ENCODE measurements around the gene TAS2R16. TPM values are rescaled to one million over a fixed set of nuclear protein-coding genes. Genes with fewer than 3 reads are reported as not detected.

Gene TAS2R16
- total RNA-seq, 2 donors from 2014 or later = not detected

GRCh38 chr7:123030631-123031030, 35.1 kb upstream of the TAS2R16 start:
- H3K9me3 ChIP-seq = no peaks in the 10 kb centered on the region
- ATAC-seq (ENCODE audit: insufficient number of reproducible peaks, low FRiP score, low read depth) (no peak), DNase-seq (ENCODE audit: low spot score) (no peak)
- no peaks in the 10 kb centered on the region for H3K36me3 ChIP-seq
- no peak overlapping the region for H3K27ac ChIP-seq
- H3K4me3 ChIP-seq = no peak overlapping the region
- H3K4me1 ChIP-seq (ENCODE audit: control insufficient read depth in 1 of 2, low read depth in 2 of 2) = no peaks in the 10 kb centered on the region
- TF ChIP-seq, protein P1, sequence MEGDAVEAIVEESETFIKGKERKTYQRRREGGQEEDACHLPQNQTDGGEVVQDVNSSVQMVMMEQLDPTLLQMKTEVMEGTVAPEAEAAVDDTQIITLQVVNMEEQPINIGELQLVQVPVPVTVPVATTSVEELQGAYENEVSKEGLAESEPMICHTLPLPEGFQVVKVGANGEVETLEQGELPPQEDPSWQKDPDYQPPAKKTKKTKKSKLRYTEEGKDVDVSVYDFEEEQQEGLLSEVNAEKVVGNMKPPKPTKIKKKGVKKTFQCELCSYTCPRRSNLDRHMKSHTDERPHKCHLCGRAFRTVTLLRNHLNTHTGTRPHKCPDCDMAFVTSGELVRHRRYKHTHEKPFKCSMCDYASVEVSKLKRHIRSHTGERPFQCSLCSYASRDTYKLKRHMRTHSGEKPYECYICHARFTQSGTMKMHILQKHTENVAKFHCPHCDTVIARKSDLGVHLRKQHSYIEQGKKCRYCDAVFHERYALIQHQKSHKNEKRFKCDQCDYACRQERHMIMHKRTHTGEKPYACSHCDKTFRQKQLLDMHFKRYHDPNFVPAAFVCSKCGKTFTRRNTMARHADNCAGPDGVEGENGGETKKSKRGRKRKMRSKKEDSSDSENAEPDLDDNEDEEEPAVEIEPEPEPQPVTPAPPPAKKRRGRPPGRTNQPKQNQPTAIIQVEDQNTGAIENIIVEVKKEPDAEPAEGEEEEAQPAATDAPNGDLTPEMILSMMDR (IDR thresholded peaks at IDR 0.05) = no peak
- H3K27me3 ChIP-seq (replicated peaks; ENCODE audit: insufficient read depth) = no peaks in the 10 kb centered on the region

DNA sequence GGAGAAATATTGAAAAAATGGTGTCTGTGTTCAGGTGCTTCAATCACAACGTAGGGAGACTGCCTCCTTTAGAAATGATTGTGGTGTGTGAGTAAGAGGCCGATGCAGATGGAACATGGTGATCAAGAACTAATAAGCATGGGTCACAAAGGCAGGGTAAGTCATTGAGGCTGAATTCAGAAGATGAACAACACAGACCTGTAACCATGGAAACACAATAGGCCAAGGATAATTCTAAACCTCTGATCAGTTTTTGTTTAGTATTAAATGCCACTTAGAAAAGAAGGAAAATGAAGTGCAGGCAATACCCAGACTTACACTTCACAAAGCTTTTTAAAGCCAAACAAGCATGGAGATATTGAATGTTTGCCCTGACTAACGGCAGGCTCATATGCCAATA, 32.8 kb upstream of the TAS2R16 start:
- H3K9me3 ChIP-seq = no peaks in the 10 kb centered on the region
- no peak overlapping the region for H3K4me3 ChIP-seq
- TF ChIP-seq, protein P1 (IDR thresholded peaks at IDR 0.05) = no peak
- no peak for ATAC-seq (ENCODE audit: insufficient number of reproducible peaks, low FRiP score, low read depth)
- no peak overlapping the region for H3K27ac ChIP-seq
- no peaks in the 10 kb centered on the region for H3K4me1 ChIP-seq (ENCODE audit: control insufficient read depth in 1 of 2, low read depth in 2 of 2)
- H3K27me3 ChIP-seq (replicated peaks; ENCODE audit: insufficient read depth) = no peaks in the 10 kb centered on the region
- H3K36me3 ChIP-seq = no peaks in the 10 kb centered on the region
- no peak for DNase-seq (ENCODE audit: low spot score)

- Histone ChIP-seq H3K27me3 (replicated peaks; ENCODE audit: insufficient read depth) (no peaks in the 10 kb centered on the region), H3K9me3 (no peaks in the 10 kb centered on the region), H3K36me3 (no peaks in the 10 kb centered on the region), H3K27ac (no peak overlapping the region), H3K4me1 (ENCODE audit: control insufficient read depth in 1 of 2, low read depth in 2 of 2) (no peaks in the 10 kb centered on the region), H3K4me3 (no peak overlapping the region)
- TF ChIP-seq, protein P1 (IDR thresholded peaks at IDR 0.05) = no peak
- DNase-seq (ENCODE audit: low spot score) = no peak
- no peak for ATAC-seq (ENCODE audit: insufficient number of reproducible peaks, low FRiP score, low read depth)
Observed at GRCh38 chr7:123026251-123026650, 30.8 kb upstream of the TAS2R16 start.

DNA sequence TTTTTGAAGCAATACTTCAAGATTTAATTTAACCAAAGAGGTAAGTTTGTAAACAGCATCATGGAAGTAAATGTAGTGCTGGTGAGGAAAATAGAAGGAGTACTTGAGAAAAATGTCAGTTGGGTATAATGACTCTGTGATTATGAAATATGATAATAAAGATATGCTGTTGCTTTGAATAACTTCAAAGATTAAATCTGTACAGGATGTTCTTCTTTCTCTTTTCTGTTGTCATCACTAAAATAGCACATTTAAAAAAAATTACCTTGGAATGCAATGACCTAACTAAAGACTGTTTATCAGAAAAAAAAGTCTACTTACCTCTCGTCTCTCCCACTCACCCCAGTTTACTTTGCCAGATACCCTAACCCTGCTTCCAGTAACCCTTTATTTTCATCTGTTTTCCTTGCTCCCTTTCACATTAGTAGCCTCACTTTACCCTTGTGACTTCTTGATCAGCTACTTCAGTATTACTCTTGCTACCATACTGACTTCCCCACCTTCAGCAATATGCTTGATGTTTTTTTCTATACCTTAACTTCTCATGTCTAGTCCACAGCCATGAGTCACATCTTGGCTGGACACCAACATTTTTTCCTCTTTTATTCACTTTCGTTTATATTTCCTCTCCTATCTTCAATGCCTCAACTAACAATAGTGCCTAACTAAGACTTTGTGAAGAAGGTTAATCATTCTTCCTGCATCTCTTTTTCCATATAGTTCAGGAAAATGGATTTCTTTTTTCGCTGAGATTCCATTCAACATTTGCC, 29.7 kb upstream of the TAS2R16 start:
- TF ChIP-seq, protein P1 (IDR thresholded peaks at IDR 0.05) = no peak
- H3K9me3 ChIP-seq = no peaks in the 10 kb centered on the region
- no peak for DNase-seq (ENCODE audit: low spot score)
- ATAC-seq (ENCODE audit: insufficient number of reproducible peaks, low FRiP score, low read depth) = no peak
- no peaks in the 10 kb centered on the region for H3K27me3 ChIP-seq (replicated peaks; ENCODE audit: insufficient read depth)
- no peak overlapping the region for H3K27ac ChIP-seq
- no peaks in the 10 kb centered on the region for H3K36me3 ChIP-seq
- H3K4me1 ChIP-seq (ENCODE audit: control insufficient read depth in 1 of 2, low read depth in 2 of 2) = no peaks in the 10 kb centered on the region
- no peak overlapping the region for H3K4me3 ChIP-seq

DNA sequence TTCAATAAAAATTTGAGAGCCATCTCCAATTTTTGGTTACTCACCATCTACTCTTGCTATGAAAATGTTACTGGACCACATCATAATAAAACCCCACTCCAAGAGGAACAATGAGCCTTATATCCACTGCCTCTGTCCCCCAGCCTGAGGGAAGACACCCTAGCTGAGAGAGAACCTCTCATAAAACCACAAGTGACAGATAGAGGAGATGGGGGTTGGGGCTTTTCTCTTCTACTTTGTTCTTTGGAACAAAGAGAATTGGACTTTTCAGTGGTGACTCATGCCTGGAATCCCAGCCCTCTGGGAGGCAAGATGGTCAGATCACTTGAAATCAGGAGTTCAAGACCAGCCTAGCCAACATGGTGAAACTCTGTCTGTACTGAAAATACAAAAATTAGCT, 27.6 kb upstream of the TAS2R16 start:
- Histone ChIP-seq H3K27ac (no peak overlapping the region), H3K9me3 (no peaks in the 10 kb centered on the region), H3K36me3 (no peaks in the 10 kb centered on the region), H3K27me3 (replicated peaks; ENCODE audit: insufficient read depth) (no peaks in the 10 kb centered on the region), H3K4me3 (no peak overlapping the region), H3K4me1 (ENCODE audit: control insufficient read depth in 1 of 2, low read depth in 2 of 2) (no peaks in the 10 kb centered on the region)
- DNase-seq (ENCODE audit: low spot score) = no peak
- TF ChIP-seq, protein P1 (IDR thresholded peaks at IDR 0.05) = no peak
- no peak for ATAC-seq (ENCODE audit: insufficient number of reproducible peaks, low FRiP score, low read depth)
